Measurements from ENCODE around the gene LSR. TPM values are rescaled to one million over a fixed set of nuclear protein-coding genes. Genes with fewer than 3 reads are reported as not detected.

LSR gene
- total and polyA plus RNA-seq, 2 of the 4 experiments (the other 2 are of a cell fraction), result 0.18 to 0.44 TPM

DNA sequence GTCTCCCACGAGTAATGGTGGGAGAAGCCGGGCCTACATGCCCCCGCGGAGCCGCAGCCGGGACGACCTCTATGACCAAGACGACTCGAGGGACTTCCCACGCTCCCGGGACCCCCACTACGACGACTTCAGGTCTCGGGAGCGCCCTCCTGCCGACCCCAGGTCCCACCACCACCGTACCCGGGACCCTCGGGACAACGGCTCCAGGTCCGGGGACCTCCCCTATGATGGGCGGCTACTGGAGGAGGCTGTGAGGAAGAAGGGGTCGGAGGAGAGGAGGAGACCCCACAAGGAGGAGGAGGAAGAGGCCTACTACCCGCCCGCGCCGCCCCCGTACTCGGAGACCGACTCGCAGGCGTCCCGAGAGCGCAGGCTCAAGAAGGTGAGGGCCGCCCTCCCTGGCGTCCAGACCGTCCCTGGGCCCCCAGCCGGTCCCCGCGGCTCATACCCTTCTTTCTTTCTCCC is 18.6 kb downstream of the LSR start:
- ATAC-seq (ENCODE audit: low read depth) (peak; percentile 27), DNase-seq (peak; percentile 10)
- no peaks in the 10 kb centered on the region for H3K27me3 ChIP-seq (ENCODE audit: control insufficient read depth, insufficient read depth, low read length)
- H3K4me2 ChIP-seq (ENCODE audit: low read depth, low read length), result peak overlapping the region; percentile 54
- peak overlapping the region; percentile 95 for H2AFZ ChIP-seq (replicated peaks; ENCODE audit: low read length, poor library complexity)
- H3K56ac ChIP-seq (ENCODE audit: extremely low read depth, insufficient read depth, low read length), result peak overlapping the region; percentile 99
- H2AK5ac ChIP-seq (ENCODE audit: low read depth, low read length), result peak overlapping the region; percentile 98
- H4K8ac ChIP-seq (ENCODE audit: low read depth in 2 of 2, low read length in 2 of 2), result peak overlapping the region; percentile 98 to 100
- H3K4ac ChIP-seq (ENCODE audit: low read depth, low read length), result peak overlapping the region; percentile 87
- peaks cover 21% of the 10 kb centered on the region for H3K36me3 ChIP-seq (ENCODE audit: control insufficient read depth, insufficient read depth, low read length)
- peak overlapping the region; percentile 89 for H4K91ac ChIP-seq (ENCODE audit: insufficient read depth, low read depth, low read length)
- peak overlapping the region; percentile 92 for H3K9ac ChIP-seq (ENCODE audit: low read depth, low read length)
- H2BK120ac ChIP-seq (ENCODE audit: low read depth, low read length), result peak overlapping the region; percentile 16; the same call in 1 of the 2 replicates
- peak overlapping the region; percentile 73 for H3K4me3 ChIP-seq (ENCODE audit: insufficient read depth, low read depth, low read length)
- no peak overlapping the region for H2BK20ac ChIP-seq (ENCODE audit: low read depth, low read length)
- peak overlapping the region; percentile 81 for H2BK5ac ChIP-seq (ENCODE audit: low read depth, low read length, poor library complexity, severe bottlenecking)
- POLR2A ChIA-PET (ENCODE audit: unreplicated experiment), result interaction anchor here (0.5 to 0.6 kb wide), 2 partner anchors 8 to 427 kb away, joined by 4 read pairs; no protein-coding TSS in a partner anchor
- H2AK9ac ChIP-seq (replicated peaks; ENCODE audit: low read depth, low read length, poor library complexity), result peak overlapping the region; percentile 99
- no peak for TF ChIP-seq POLR2A (IDR thresholded peaks at IDR 0.05; ENCODE audit: low read depth, low read length)
- TF ChIP-seq MAZ (IDR thresholded peaks at IDR 0.05; ENCODE audit: borderline replicate concordance, low read depth, low read length), result 0 out of 2 replicates have a peak, but pooled peaks have one; percentile 3
- WGBS, 2 experiments (ENCODE audit: extremely low coverage in 2 of 2, insufficient read length in 1 of 2), result no CpG with 5 or more reads among the region's 40 CpGs
- no TSS peak for BruUV-seq (replicated peaks)
- in situ Hi-C loops (cut with MboI; ENCODE audit: low sequenced_read_pairs) (no loop called here), dilution Hi-C loops (cut with HindIII; ENCODE audit: low sequenced_read_pairs, unreplicated experiment) (no loop called here), intact Hi-C loops (cut with micrococcal nuclease) (loop anchor here (5.0 kb wide), 1 partner anchor 125 kb away; the partner anchor contains the start of gene FXYD7)
- H3K9me3 ChIP-seq (ENCODE audit: control insufficient read depth, insufficient read depth, low read length), result no peaks in the 10 kb centered on the region
- peaks cover 8% of the 10 kb centered on the region for H3K9me1 ChIP-seq (ENCODE audit: insufficient read depth, low read length)
- H4K5ac ChIP-seq (ENCODE audit: low read depth, low read length), result peak overlapping the region; percentile 65
- CTCF ChIA-PET, result no interaction called here
- H4K20me1 ChIP-seq (ENCODE audit: insufficient read depth, low read length), result no peaks in the 10 kb centered on the region
- H3K18ac ChIP-seq (ENCODE audit: low read depth, low read length), result peak overlapping the region; percentile 42
- no peak overlapping the region; the same call in 2 of the 3 replicates for H2BK15ac ChIP-seq (ENCODE audit: low read depth, low read length)
- peak overlapping the region; percentile 86 for H3K14ac ChIP-seq (replicated peaks; ENCODE audit: low read depth, low read length)
- H3K27ac ChIP-seq (ENCODE audit: insufficient read depth, low read length), result peak overlapping the region; percentile 83
- peak overlapping the region; percentile 83 for H3K23ac ChIP-seq (ENCODE audit: low read depth, low read length)
- peaks cover 7% of the 10 kb centered on the region for H3K4me1 ChIP-seq (ENCODE audit: control insufficient read depth, insufficient read depth, low read length)
- peaks cover 14 to 42% of the 10 kb centered on the region in 2 experiments for H3K79me1 ChIP-seq (ENCODE audit: low read depth in 1 of 2, low read length in 2 of 2)

Measured in IMR-90 (cell line).